NCI-H2107 treated with DMSO at 0.1 percent for 48 hours (cell line): ENCODE data around the gene ATG101.

Experiments
- DNase-seq: peaks from one replicate; lab custom pipeline; 2025; ENCODE audit not compliant: unreplicated experiment; lab: John Stamatoyannopoulos, UW

Gene ATG101

GRCh38 chr12:52069327-52070184, at the start of gene ATG101:
Gene ATG101 (plus strand): TSS chr12:52069978. CDS start chr12:52073651, 3,673 bp downstream.
- DNase-seq, result peak; percentile 90

GRCh38 chr12:52020539-52021336, 49.0 kb upstream of the ATG101 start:
- peak; percentile 57 for DNase-seq

- no peak for DNase-seq
These were observed 47.0 kb upstream of the ATG101 start for GRCh38 chr12:52022841-52023181.

- DNase-seq, result peak; percentile 36
These were observed 46.4 kb upstream of the ATG101 start for GRCh38 chr12:52023182-52023975.

GRCh38 chr12:52023976-52024688, 45.6 kb upstream of the ATG101 start:
- DNase-seq, result no peak

GRCh38 chr12:52024845-52025230, 44.9 kb upstream of the ATG101 start:
- DNase-seq, result no peak

- no peak for DNase-seq
These were observed 43.5 kb upstream of the ATG101 start for GRCh38 chr12:52026263-52026662.

GRCh38 chr12:52027085-52027843, 42.5 kb upstream of the ATG101 start:
- DNase-seq, result no peak

GRCh38 chr12:52029685-52030084, 40.1 kb upstream of the ATG101 start:
- peak; percentile 98 for DNase-seq

GRCh38 chr12:52032446-52032803, 37.4 kb upstream of the ATG101 start:
- DNase-seq, result peak; percentile 40

- peak; percentile 92 for DNase-seq
These were observed 36.9 kb upstream of the ATG101 start for GRCh38 chr12:52032804-52033445.

GRCh38 chr12:52033446-52034140, 36.2 kb upstream of the ATG101 start:
- no peak for DNase-seq

- no peak for DNase-seq
These were observed 34.6 kb upstream of the ATG101 start for GRCh38 chr12:52035190-52035589.

- DNase-seq, result no peak
These were observed 33.9 kb upstream of the ATG101 start for GRCh38 chr12:52035926-52036325.

- peak; percentile 33 for DNase-seq
These were observed 33.1 kb upstream of the ATG101 start for GRCh38 chr12:52036587-52037171.

GRCh38 chr12:52037248-52037861, 32.4 kb upstream of the ATG101 start:
- DNase-seq, result no peak

GRCh38 chr12:52038447-52038846, 31.3 kb upstream of the ATG101 start:
- DNase-seq, result no peak

- DNase-seq, result no peak
These were observed 28.7 kb upstream of the ATG101 start for GRCh38 chr12:52041035-52041434.
